DMS 273 (cell line): ENCODE results near the gene CALM3.
A peak's percentile ranks its signal among the peaks of the same experiment; 100 is the strongest.

Source experiments
- DNase-seq: peaks from one replicate; lab custom pipeline; 2025; ENCODE audit not compliant: unreplicated experiment; lab: John Stamatoyannopoulos, UW

CALM3 gene

DNA sequence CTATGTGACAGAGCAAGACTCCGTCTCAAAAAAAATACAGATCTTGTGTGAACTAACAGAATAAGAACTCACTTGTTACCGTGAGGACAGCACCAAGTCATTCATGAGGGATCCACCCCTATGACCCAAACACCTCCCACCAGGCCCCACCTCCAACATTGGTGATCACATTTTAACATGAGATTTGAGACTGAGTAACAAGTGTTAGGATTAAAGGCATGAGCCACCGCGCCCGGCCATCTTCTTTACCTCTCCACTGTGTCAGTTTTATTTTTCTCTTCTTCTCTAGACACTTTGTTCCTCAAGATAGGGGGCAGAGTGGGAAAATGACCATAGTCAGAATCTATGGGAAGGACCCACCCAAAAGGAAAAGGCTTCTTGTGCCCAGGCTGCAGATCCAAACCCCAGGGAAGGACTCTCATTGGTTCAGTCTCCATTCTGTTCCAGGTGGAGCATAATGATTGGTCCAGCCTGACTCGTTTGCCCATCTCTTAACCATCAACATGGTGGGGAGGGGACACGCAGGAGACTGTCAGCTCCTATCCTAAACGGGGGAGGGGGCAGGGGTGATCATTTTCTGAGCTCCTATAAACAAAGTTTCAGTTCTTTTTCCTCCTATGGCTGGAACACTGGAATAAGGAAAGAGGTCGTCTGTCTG, 1.3 kb upstream of the CALM3 start:
- DNase-seq: no peak

DNA sequence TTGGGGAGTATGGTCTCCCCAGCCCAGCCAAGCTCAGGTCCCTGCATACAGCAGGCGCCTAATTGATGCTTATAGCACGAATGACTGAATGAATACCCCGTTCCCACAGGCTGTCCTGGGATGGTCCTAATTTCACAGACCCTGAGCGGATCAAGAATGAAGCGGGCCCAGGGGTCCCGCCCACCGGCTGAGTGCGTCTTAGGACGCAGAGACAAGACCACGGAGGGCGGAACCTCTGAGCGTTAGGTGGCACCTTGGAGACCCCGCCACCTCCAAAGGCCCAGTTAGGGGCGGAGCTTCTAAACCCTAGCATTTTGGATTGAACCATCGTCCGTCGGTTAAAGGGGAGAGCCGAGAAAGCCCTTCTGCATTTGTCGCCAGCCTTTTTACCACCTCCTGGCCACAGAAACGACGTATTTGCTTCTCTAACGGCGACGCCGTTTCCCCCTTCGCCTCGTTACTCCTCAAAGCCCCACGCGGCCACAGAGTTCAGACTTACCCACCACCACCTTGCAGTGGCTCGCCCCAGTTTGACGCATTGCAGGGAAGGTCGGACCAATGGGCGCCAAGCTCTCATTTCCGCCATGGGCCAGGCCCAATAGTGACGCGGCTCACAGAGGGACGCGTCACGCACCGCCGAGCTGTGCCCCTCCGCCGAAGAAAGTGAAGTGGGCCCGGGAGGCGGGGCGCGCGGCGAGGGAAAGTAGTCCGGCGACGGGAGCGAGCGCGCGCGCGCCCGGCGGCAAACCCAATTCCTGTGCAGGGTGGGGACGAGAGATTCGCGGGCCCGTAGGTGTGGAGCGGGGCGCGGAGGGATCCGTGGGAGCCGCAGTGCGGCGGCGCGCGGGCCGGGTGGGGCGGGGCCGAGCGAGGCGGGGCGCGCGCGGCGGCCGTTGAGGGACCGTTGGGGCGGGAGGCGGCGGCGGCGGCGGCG, 479 bp upstream of the CALM3 start:
- DNase-seq: peak; percentile 100

DNA sequence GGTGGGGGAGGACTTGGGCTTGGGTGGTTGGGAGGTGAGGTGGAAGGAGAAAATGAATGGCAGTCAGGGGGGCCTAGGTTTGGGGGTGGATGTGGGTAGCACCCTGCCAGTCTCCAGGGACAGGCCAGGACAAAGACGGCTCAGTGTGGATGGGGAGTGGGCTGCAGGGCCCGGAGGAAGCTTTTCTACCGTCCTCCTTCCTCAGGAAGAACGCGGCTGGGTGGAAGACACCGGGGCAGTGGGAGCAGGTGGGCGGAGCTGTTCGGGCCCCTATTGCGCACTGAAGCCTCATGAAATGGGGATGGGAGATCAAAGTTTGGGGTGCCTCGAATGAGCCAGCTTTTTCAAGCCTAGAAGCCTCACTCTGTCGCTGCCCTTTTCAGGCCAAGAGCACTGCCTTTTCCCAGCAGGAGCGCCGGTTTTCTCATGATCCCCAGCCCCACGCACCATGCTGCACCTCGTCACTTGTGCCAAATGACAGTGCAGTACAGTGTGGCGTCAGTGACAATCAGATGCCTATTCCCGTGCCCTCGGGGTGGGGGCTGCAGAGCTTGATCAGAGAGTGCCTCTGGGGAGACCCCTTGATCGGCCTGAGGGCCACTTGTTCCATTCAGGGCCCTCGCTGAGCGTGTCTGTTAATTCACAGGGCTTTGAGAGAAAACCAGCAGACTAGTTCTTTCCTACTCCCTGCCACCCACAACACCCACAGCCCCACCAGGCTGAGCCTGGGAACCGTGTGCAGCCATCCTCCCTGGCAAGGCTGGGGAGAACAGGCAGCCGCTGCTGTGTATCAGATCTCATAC, 1.5 kb downstream of the CALM3 start:
- no peak for DNase-seq

DNA sequence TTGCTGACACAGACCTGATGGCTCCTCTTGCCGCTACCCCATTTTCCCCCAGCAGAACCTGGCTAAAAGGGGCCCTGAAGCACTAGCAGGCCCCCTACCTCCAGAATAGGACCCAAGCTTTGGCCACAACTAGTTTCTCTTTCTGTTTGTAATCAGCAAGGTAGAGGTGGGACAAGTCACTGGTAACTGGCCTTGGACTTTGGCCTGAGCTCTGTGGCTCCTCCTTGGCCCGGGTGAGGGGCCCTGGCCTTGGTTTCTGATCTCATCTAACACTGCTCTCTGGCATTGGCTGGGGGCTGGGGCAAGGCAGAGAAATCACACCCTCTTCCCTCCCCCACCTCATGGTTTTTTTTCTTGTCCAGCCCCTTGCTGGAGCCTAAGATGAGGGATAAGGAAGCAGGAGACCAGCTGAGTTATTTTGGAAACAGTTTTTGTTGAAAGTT, 2.1 kb downstream of the CALM3 start:
- DNase-seq: no peak

DNA sequence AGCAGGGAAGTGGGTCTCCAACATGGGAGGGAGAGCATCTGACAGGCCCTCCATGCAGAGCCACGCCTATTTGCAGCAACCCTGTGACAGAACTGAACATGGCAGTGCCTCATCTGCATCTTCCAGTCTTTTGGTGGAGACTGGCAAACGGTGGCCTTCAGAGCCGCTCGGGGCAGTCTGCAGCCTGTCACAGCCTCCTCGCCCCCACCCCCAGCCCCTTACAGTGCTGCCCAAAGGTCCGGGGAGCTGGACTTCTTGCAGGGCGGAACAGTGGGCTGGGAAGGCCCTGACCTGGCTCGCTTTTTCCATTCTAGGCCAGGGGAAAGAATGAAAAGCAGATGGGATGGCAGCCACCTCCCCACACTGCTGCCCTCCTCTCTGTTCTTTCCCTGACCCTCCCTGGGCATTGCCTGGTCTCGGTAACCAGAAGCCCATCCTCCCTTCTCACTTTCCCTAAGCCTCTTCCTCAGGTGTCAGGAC, 2.7 kb downstream of the CALM3 start:
- no peak for DNase-seq

DNA sequence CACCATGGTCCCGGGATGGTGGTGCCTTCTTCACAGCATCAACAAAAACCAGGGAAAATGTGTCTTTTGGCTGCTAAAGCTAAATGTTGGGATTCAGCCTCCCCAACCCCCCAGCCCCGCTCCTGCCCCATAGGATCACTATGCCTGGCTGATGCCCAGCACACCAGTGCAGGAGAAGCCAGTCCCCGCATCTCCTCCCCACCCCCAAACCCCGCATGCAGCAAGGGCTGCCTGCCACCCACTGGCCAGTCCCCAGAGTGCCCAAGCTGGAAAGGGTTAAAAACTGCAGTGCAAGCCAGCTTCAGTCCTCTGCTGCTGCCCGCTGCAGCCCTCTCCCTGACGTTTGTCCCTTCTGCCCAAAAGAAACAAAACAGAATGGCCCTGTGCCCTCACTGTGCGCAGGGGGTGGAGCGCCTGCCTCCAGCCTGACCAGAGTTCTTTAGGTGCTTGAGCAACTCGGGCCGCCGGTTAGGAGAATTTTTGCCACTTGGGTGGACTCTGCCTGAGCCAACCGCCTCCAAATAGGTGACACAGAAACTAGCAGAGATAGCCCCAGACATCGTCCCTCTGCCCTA, 3.7 kb downstream of the CALM3 start:
- DNase-seq: no peak

DNA sequence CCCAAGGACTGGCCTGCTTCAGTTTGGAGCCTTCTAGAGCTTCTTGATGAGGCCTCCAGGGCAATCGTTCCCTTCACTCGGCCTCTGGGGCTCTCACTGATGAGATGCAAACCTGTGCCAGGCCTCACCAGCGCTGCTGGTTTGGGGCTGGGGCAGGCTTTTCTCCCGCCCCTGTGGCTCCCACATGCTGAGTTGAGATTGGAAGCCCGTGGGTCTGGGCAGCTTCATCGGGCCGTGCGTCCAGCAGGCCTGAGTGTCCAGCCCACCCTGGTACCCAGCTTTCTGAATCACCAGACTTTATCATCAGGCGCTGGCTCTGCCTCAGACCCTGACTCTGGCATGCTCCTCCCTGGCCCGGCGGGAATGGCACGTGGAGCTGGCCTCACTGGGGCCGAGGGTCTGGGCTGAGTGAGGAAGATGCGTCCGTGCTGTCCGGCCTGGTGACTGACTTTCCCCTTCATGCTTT, 4.3 kb downstream of the CALM3 start:
- DNase-seq: no peak

DNA sequence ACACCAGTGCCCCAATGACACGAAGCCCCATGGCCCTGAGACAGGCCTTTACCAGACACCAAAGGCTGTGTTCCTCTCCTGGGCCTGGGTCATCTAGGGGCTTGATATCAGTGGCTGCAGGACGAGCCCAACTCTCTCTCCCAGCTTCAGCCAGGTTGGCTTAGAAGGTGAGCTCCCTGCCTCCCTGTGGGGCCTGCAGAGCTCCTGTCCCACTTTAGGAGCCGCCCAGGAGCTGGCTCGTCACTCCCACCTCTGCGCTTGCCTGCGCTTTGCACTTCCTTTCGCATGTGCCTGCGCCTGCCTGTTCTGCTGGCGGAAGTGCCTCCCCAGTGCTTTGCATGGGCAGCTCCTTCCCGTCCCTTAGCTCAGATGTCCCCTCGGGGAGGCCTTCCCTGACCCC, 4.9 kb downstream of the CALM3 start:
- no peak for DNase-seq

DNA sequence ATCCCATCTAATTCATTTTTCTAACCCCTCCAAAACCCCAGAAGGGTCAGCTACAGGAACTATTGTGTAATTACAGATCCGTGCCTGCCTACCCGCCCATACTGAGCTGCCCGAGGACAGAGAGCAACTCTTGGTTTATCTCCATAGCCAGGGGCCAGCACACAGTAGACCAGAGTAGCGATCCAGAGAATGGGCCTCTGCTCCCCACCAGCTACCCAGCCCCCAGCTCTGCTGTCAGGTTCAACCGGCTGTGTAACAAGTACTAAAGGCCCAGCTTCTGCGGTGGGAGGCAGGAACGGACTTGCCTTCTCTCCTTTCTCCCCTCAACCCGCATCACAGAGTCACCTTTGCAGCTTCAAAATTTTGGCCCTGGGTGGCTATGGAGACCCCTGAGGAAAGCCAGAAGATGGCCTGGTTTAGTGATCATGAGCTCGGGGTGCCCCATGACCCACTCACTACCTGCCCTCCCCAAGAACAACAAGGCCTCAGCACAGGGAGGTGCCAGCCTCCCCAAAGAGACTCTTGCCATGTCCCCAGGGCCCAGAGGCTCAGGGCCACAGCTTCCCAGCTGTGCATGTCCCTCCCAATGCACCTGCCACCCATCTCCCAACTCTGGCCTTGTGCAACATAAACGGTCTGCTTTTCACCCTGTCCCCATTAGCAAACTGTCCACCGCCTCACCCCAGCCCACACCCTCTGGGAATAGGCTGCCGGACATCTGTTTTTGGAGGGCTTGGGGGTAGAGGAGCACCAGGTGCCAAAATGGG, 5.7 kb downstream of the CALM3 start:
- DNase-seq: no peak

DNA sequence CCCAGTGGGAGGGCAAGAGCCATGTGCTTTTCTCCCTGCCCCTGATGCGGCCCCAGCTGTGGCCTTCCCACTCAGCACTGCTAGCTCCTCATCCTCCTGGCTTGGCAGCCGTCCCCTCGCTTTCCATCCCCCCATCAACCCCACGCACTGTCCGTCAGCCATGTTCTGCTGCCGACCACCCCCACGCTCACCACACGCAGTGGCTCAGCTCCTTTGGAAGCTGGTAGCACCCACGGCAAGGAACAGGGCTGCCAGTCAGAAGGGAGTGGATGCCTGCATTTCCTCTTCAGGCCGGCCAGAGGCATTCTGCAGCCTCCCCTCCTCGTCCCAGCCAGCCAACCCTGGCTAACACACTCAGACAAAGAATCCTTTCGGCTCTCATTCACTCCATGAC, 6.3 kb downstream of the CALM3 start:
- DNase-seq: no peak

DNA sequence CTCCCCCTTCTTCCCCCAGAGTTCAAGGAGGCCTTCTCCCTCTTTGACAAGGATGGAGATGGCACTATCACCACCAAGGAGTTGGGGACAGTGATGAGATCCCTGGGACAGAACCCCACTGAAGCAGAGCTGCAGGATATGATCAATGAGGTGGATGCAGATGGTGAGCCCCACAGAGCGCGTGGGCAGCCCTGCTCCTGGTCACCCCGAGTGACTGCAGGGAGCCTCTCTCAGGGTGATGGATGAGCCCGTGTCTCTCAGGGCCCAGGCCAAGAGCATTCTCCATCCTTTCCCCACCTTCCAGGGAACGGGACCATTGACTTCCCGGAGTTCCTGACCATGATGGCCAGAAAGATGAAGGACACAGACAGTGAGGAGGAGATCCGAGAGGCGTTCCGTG, 7.0 kb downstream of the CALM3 start:
- no peak for DNase-seq

DNA sequence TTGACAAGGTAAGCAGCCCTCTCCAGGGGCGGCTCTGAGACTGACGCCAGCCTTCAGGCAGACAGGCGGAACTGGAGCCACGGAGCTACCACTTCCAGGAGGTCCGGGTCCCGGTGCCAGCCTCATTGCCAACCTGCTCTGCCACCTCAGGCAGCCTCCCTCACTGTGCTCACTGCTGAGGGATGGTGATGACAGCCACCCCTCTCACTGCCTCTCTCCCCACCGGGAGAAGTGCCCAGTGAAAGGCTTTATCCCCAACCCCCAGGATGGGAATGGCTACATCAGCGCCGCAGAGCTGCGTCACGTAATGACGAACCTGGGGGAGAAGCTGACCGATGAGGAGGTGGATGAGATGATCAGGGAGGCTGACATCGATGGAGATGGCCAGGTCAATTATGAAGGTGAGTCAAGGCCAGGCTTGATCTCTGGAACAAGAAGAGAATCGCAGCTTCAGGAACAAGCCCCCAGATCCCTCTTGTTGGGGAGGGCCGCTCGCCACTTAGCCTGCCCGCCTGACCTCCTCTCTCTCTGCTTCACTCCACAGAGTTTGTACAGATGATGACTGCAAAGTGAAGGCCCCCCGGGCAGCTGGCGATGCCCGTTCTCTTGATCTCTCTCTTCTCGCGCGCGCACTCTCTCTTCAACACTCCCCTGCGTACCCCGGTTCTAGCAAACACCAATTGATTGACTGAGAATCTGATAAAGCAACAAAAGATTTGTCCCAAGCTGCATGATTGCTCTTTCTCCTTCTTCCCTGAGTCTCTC, 7.6 kb downstream of the CALM3 start:
- DNase-seq: no peak

DNA sequence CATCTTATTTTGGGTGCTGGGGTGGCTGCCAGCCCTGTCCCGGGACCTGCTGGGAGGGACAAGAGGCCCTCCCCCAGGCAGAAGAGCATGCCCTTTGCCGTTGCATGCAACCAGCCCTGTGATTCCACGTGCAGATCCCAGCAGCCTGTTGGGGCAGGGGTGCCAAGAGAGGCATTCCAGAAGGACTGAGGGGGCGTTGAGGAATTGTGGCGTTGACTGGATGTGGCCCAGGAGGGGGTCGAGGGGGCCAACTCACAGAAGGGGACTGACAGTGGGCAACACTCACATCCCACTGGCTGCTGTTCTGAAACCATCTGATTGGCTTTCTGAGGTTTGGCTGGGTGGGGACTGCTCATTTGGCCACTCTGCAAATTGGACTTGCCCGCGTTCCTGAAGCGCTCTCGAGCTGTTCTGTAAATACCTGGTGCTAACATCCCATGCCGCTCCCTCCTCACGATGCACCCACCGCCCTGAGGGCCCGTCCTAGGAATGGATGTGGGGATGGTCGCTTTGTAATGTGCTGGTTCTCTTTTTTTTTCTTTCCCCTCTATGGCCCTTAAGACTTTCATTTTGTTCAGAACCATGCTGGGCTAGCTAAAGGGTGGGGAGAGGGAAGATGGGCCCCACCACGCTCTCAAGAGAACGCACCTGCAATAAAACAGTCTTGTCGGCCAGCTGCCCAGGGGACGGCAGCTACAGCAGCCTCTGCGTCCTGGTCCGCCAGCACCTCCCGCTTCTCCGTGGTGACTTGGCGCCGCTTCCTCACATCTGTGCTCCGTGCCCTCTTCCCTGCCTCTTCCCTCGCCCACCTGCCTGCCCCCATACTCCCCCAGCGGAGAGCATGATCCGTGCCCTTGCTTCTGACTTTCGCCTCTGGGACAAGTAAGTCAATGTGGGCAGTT, 8.6 kb downstream of the CALM3 start:
- DNase-seq: no peak

DNA sequence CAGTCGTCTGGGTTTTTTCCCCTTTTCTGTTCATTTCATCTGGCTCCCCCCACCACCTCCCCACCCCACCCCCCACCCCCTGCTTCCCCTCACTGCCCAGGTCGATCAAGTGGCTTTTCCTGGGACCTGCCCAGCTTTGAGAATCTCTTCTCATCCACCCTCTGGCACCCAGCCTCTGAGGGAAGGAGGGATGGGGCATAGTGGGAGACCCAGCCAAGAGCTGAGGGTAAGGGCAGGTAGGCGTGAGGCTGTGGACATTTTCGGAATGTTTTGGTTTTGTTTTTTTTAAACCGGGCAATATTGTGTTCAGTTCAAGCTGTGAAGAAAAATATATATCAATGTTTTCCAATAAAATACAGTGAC, 9.3 kb downstream of the CALM3 start:
- no peak for DNase-seq

DNA sequence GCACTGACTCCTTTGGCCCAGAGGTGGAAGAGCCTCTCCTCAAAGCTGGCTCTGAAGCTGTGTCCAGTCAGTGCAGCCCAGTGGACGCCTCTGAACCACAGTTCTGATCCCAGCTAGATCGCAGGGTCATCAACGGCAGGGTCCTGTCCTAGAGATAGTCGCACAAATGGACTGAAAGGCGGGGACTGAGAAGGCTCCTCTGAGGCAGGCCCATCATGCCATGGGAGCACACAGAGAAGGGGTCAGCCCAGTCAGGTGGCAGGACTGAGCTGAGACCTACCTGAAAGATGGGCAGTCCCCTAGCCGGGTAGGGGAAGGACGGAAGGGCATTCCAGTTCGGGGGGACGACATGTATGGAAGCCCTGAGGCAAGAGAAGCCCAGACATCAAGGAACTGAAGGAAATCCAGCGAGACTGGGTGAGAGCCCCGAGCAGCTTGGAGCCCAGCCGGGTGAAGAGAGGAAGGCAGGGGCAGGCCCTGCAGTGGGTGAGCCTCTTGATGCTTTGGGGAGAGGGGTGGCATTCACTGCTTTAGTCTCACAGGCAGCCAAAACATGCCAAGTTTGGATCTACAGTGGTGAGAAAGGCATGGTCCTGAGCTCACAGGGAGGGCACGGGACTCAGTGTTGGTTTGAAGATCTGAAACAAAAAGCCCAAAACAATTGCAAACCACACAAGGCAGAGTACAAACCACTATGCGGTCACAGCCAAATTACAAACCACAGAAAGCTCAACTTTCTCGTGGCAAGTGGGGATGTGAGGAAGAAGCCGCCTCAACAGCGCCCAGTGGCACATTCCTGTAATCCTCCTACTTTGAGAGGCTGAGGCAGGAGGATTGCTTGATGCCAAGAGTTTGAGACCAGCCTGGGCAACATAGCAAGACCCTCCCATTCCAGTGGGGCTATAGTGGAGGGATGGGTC, 10.0 kb downstream of the CALM3 start:
- DNase-seq: no peak

DNA sequence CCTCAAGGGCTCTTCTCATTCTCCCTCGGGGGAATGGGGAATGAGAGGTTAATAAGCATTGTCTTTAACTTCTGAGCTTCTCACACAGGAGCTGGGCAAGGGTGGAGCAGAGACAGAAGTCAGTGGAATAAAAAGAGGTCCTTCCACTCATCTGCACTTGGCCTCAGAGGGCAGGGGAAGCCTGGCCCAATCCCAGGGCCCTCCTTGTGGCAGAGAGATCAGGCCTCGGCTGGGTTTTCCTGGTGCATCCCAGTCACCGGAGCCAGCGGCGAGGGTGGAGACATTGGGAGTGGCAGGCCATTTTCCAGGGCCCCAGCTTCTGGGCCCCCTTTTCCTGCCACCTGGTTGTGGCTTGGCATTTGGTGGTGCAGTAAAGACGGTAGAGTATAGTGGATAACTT, 10.6 kb downstream of the CALM3 start:
- DNase-seq: no peak

DNA sequence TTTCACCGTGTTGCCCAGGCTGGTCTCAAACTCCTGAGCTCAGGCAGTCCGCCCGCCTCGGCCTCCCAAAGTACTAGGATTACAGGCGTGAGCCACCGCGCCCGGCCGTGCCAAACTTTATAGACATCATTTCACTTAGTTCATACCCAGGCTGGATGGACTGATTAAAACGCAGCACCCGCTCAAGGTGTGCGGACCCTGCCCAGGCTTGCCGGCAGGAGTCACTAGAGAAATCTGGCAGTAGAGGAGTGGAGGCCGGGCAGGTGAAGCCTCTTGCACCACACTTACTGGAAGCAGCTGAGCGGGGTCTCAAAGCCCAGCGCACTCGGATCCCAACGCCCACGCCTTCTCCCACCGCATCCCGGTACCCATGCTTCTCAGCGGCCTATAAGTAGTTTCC, 12.4 kb downstream of the CALM3 start:
- no peak for DNase-seq
